Spleen (tissue), 7 donors: ENCODE measurements around the gene GLP2R.

Experiments
- CTCF ChIP-seq, 11 experiments: fragments of 200-600 bp in 7 of 11; fragments of 450-650 bp in 4 of 11; sonication (generic) in 4 of 11; IDR thresholded peaks in 8 of 11; conservative IDR thresholded peaks in 3 of 11; 1 replicate in 7 of 11; 2 replicates in 4 of 11; pipeline versions ENCODE4 v1.4.0 to v1.8.0; 2016 to 2021; ENCODE audit warnings: antibody characterized with exemption in 11 of 11, inconsistent platforms in 4 of 11, mild to moderate bottlenecking in 1 of 11
- POLR2AphosphoS5 ChIP-seq, 3 donors: sonication (generic); formaldehyde crosslinking; IDR thresholded peaks; one replicate each; pipeline ENCODE4 v1.5.1; 2017; ENCODE audit warnings: antibody characterized with exemption in 3 of 3
- donor health status: DM: no; HTN: no; CAD: no; lungs with moderate emphysema.
- donor health status: DM: no; HTN: no; CAD: no.
- donor health status: DM: no; HTN: no; CAD: no.

- TF ChIP-seq CTCF (IDR thresholded peaks at IDR 0.05 in 8 of 11, conservative IDR thresholded peaks at IDR 0.05 in 3 of 11) (no peak), POLR2AphosphoS5 (IDR thresholded peaks at IDR 0.05) (no peak)
Measured at GRCh38 chr17:9907883-9908648, 82.3 kb downstream of the GLP2R start.
